Measurements from ENCODE around the gene PRKCA.

Gene PRKCA

GRCh38 chr17:66643815-66644710, 341.6 kb downstream of the PRKCA start:
- TF ChIP-seq CTCF (IDR thresholded peaks at IDR 0.05; ENCODE audit: extremely low read depth, missing control alignments): no peak
- DNase-seq (ENCODE audit: low spot score): no peak

GRCh38 chr17:66645259-66645658, 342.8 kb downstream of the PRKCA start:
- no peak for DNase-seq (ENCODE audit: low spot score)

GRCh38 chr17:66647391-66647983, 345.1 kb downstream of the PRKCA start:
- no peak for TF ChIP-seq CTCF (IDR thresholded peaks at IDR 0.05; ENCODE audit: extremely low read depth, missing control alignments)
- no peak for DNase-seq (ENCODE audit: low spot score)

More at GRCh38 chr17:66645259-66645658, 342.8 kb downstream of the PRKCA start:
- no peak for TF ChIP-seq CTCF (IDR thresholded peaks at IDR 0.05; ENCODE audit: extremely low read depth, missing control alignments)

- no peak for DNase-seq (ENCODE audit: low spot score)
Measured at GRCh38 chr17:66649818-66650543, 347.6 kb downstream of the PRKCA start.

GRCh38 chr17:66650544-66650877, 348.1 kb downstream of the PRKCA start:
- DNase-seq (ENCODE audit: low spot score): no peak
- TF ChIP-seq CTCF (IDR thresholded peaks at IDR 0.05; ENCODE audit: extremely low read depth, missing control alignments): no peak

More at GRCh38 chr17:66649818-66650543, 347.6 kb downstream of the PRKCA start:
- TF ChIP-seq CTCF (IDR thresholded peaks at IDR 0.05; ENCODE audit: extremely low read depth, missing control alignments): no peak

- DNase-seq (ENCODE audit: low spot score): no peak
- TF ChIP-seq CTCF (IDR thresholded peaks at IDR 0.05; ENCODE audit: extremely low read depth, missing control alignments): no peak
Measured at GRCh38 chr17:66652840-66653507, 350.6 kb downstream of the PRKCA start.

Measured in GM20000 (cell line).